GM18517 (cell line): ENCODE data around the gene ASB1.
"Not testable (repeated sequence)": the region's sequence is repeated elsewhere in the genome, so short reads cannot be mapped to it uniquely, and the experiment has no call there.

ENCODE experiments used
- ATAC-seq: cut with Tn5 transposase; IDR thresholded peaks from one replicate; pipeline ENCODE4 v1.9.1; 2021; ENCODE audit warnings: mild to moderate bottlenecking, moderate library complexity; ENCODE audit not compliant: unreplicated experiment

The ASB1 gene

DNA sequence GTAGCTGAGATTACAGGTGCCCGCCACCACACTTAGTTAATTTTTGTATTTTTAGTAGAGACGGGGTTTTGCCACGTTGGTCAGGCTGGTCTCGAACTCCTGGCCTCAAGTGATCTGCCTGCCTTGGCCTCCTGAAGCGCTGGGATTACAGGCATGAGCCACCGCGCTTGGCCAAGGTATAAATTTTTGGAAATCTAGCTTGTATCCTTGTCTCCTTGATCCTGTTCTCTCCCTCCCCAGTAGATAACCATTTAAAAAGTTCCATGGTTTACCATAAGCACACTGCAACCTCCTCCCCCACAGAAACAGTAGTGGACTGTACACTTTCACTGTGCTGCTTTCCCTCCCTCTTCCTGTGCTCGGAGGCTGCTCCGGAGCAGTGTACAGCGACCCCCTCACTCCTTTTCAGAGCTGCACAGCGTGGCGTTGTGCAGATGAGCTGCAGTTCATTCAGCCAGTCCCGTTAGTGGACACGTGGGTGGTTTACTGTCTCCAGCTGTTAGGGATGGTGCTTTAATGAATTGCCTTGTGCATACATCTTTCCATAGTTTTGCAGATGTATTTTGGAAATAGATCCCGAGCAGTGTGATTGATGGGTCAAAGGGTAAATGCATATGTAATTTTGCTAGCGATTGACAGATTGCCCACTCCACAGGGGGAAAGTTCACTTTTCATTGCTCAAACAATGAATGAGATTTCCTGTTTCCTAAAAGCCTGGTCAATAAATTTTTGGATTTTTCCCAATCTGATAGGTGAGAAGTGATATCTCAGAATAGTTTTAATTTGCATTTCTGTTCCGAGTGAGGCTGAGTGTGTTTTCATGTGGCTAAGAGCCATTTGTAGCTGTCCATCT lies 14.8 kb downstream of the ASB1 start:
- ATAC-seq, result no peak

DNA sequence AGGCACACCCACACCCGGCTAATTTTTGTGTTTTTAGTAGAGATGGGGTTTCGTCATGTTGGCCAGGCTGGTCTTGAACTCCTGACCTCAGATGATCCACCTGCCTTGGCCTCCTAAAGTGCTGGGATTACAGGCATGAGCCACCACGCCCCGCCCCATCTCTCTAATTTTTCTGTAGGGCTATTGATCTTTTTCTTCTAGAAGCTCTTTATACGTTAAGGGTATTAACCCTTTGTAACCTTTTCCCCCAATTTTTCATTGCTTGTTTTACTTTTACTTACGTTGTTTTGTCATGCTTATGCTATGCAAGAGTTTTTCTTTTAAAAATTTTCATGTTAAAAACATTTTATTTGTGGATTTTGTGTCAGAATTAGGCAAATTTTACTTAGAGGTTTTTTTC lies 15.5 kb downstream of the ASB1 start:
- ATAC-seq, result not testable (repeated sequence)

- no peak for ATAC-seq
These were observed 17.5 kb downstream of the ASB1 start for GRCh38 chr2:238444242-238444641.

GRCh38 chr2:238445409-238446190 lies 18.9 kb downstream of the ASB1 start:
- no peak for ATAC-seq

DNA sequence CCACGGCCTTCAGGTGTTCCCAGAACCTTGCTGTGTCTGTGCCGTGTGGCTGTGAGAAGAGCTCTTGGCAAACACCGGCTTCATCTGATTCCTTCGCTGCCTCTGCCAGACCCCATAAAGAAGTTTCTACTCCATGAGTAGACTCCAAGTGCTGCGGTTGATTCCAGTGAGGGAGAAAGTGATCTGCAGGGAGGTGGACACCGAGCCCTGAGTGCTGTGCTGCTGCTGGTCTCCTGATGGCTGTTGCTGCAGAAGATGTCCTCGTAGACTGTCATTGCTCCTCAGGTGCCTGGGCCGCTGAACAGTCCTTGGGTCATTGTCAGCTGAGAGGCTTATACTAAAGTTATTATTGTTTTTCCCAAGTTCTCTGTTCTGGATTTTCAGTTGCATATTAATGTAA lies 19.6 kb downstream of the ASB1 start:
- ATAC-seq, result no peak

- no peak for ATAC-seq
These were observed 21.6 kb downstream of the ASB1 start for GRCh38 chr2:238448031-238448955.

DNA sequence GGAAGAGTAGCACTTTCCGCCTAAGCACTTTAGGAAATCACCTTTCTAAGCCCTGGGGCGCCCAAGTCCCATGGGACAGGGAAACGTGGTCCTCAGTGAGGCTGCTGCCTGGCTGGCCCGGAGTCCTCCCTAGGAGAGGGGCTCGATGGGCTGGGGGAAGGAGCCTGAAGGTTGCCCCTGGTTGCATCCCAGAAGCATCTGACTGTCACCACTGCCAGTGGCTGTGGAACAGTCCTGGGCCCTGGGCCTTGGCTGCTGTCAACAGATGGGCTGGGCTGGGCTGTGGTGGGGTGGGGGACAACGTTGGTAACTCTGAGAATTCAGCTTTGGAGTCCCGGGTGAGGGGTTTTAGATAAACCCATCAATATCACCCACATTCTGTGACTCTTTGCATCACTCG lies 22.5 kb downstream of the ASB1 start:
- no peak for ATAC-seq

DNA sequence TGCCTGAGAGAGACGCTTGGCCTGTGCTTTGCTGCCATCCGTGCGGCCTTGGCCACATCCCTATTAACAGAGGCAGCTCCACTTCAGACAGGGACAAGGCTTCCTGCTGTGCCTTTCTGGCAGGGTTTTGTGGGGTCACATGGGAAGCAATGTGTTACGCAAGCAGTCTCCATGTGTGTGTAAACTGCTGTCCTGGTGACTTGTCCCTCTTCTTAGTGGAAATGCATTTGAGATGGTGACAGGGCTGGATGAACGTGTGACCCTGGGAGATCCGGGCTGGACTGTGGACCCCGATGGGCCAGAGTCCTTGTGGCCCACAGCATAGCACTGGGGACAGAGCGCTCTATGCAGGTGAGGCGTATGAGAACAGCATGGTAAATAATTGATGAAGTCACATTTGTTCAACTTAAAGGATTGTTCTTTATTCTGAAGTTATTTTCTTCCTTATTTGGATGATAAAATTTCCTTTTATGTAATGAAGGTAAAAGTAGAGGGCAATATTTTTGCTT lies 23.2 kb downstream of the ASB1 start:
- ATAC-seq, result no peak

DNA sequence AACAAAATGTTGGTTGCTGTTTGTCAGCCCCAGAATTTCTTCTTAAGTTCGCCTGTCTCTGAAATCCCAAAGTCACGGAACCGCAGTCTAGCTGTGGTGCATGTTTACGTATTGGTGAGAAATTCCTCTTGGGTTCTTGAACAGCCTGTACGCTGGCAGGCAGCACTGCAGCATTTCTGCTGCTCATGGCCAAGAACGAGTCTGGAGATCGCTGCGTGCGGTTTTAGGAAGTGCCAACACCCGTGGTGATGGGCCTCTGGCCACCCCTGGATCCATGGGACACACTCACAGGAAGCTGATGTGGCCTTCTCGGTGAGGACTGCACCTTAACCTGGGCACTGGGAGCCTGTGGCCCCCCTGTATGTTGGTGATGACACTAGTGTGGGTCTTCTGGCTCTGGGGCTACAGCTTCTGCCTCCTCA lies 23.7 kb downstream of the ASB1 start:
- ATAC-seq, result no peak

GRCh38 chr2:238453842-238454241 lies 27.1 kb downstream of the ASB1 start:
- ATAC-seq, result no peak

DNA sequence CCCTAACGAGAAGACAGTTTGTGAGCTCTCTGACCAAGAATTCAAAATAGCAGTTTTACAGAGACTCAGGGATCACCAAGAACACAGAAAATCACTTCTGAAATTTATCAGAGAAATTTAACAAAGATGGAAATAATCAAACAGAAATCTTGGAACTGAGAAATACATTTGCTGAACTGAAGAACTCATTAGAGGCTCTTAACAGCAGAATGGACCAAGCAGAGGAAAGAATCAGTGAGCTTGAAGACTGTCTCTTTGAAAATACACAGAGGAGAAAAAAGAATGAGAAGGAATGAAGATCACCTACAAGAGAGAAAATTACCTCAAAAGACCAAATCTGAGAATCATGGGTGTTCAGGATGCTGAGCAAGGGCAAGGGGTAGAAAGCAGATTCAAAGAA lies 29.7 kb downstream of the ASB1 start:
- ATAC-seq, result no peak

DNA sequence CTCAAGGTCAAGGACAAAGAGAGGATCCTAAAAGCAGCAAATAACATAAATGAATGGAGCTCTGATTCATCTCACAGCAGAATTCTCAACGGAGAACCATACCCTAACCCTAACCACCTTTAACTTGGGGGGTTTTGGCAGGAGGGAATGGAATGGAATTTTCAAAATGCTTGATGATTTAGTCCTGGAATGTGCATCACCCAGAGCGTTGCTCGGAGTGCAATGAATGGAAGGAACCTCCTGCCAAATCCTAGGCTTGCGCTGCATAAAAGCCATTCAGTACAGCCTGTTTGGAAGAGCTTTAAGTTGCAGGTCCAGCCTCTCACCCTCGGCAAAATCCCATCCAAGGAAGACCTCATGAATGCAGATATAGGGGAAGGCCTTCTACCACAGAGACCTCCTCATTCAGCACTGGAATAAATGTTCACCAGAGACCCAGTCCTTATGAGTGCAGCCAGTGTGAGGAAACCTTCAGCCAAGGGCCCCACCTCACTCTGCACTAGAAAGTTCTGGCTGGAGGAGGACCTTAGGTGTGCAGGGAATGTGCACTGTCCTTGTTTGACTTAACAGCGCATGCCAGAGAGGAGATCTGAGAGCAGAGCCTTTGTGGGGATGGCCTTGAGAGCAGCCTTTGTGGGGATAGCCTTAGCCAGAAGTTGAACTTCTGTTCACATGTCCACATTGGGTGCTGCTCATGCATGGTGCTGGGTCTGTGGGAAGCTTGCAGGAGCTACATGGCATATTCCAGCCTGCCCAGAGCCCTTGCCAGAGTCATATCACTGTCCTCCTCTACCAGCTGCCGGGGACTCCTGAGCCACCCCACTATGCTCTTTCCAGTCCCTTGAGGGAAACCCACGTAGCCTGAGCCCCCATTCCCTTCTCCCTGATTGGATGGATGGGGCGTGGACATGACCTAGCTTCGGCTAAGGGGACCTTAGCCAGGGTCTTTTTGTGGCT lies 30.5 kb downstream of the ASB1 start:
- ATAC-seq, result no peak

GRCh38 chr2:238457927-238458324 lies 31.2 kb downstream of the ASB1 start:
- no peak for ATAC-seq

GRCh38 chr2:238458651-238459050 lies 31.9 kb downstream of the ASB1 start:
- ATAC-seq, result no peak

DNA sequence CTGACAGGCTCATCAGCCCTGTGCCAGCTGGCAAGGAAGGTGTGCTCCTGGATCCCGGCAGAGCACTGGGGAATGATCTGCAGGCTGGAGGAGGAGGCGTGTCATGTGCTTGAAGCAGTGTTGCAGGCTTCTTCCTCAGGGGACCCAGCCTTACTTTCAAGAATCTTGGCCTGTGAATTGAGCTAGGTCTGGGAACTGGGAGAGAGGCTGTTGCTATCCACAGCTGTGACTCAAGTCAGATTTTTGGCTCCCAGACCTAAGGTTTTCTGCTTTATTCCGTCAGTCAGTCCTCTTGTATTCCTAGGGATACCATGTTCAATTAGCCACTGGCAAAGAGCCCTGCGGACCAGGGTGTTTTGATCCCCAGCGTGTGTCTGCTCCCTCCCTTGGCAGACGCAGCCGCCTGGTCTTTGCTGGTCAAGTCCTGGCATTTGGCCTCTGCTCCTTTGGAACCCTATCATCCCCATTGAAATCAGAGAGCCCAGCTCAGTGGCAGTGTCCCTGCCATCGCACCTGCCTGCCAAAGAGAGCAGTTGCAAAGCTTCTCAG lies 32.4 kb downstream of the ASB1 start:
- no peak for ATAC-seq

GRCh38 chr2:238461051-238461450 lies 34.3 kb downstream of the ASB1 start:
- ATAC-seq, result no peak

- ATAC-seq, result no peak
These were observed 34.8 kb downstream of the ASB1 start for GRCh38 chr2:238461491-238461890.

DNA sequence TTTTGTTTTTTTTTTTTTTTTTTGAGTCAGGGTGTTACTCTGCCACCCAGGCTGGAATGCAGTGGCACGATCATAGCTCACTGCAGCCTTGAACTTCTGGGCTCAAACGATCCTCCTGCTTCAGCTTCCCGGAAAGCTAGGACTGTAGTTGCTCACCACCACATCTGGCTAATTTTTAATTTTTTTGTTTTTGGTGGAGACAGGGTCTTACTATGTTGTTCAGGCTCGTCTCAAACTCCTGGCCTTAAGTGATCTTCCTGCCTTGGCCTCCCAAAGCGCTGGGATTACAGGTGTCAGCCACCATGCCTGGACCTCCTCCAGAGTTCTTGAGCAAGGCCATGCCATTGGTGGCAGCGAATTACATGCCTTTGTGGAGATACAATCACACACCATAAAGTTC lies 35.2 kb downstream of the ASB1 start:
- no peak for ATAC-seq

DNA sequence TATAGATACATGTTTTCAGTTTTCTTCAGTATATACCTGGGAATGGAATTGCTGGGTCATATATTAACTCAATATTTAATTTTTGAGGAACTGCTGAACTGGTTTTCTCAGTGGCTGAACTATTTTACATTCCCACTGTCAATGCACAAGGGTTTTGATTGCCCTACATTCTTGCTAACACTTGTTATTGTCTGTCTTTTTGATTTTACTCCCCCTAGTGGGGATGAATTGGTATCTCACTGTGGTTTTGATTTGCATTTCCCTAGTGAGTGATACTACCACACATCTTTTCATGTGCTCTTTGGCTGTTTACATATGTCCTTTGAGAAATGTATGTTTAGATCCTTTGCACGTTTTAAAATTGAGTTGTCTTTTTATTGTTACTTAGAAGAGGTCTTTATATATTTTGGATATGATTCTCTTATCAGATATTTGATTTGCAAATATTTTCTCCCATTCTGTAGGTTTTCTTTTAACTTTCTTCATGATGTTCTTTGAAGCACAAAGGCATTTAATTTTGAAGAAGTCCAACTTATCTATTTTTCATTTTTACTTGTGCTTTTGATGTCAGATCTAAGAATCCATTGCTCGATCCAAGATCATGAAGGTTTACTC lies 36.2 kb downstream of the ASB1 start:
- ATAC-seq, result no peak
